ENCODE data around the gene MIPOL1.

The MIPOL1 gene

DNA sequence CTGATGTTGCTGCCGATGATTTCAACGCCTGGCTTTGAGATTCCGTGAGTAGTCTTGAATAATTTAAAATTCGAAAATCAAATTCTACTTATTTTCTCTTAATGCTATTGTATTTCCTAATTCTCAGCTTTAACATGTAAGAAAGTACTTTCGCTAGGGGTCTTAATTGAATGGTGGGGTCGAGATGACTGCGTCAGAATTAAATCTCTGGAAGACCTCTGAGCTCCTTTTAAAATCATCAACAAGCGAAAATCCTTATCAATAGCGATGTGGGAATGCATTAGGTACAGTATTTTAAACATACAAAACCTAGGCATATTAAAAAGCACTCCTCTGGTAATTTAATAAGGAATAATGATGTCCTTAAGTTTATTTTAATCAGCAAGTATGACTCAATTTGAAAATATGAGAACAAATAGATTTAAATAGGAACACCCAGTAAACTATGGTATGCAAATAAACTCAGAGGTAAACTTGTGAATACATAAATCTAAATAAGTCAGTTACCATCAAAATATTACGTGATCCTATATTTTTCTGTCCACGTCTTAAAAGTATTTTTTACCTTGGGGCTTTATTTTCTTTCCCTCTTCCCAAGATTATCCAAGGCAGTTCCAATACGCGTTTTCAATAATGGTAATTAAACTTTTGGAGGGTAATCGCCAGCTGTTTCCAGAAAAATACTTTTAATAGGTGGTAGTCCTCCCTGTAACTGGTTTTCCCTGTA lies 395.9 kb downstream of the MIPOL1 start:
- in situ Hi-C loops (cut with MboI; ENCODE audit: low sequenced_read_pairs) = no loop called here

DNA sequence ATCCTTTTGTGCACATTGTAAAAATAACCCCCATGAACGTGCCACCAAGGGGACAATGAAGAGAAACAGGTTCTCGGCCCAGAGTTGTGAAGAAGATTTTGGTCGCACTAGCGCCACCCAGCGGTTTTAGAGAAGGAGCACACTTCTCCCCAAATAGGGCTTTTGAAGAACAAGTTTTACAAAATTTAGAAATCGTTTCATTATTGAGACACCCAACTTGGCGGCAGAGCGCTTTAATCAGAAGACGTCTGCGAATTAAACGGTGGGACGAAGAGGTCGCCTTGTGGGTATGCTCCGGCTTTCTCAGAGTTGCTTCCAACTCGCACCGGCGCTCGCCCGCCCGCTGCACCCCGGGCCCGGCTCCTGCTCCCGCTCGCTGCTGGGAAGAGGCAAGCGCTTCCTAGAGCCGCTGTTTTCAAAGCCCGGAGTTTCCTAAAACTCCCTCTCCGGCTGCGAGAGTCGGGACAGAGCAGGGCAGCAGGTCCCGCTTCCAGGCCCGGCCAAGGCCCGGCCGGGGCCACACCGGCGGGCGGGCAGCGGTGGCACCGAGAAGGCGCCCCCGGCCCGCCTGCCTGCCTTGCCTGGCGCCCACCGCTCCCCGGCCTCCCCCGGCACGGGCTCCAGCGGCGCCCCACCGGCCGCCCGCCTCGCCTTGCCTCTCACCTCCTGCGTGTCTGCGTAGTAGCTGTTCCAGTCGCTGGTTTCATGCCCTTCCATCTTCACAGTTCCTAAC lies 396.7 kb downstream of the MIPOL1 start:
- in situ Hi-C loops (cut with MboI; ENCODE audit: low sequenced_read_pairs) = no loop called here

DNA sequence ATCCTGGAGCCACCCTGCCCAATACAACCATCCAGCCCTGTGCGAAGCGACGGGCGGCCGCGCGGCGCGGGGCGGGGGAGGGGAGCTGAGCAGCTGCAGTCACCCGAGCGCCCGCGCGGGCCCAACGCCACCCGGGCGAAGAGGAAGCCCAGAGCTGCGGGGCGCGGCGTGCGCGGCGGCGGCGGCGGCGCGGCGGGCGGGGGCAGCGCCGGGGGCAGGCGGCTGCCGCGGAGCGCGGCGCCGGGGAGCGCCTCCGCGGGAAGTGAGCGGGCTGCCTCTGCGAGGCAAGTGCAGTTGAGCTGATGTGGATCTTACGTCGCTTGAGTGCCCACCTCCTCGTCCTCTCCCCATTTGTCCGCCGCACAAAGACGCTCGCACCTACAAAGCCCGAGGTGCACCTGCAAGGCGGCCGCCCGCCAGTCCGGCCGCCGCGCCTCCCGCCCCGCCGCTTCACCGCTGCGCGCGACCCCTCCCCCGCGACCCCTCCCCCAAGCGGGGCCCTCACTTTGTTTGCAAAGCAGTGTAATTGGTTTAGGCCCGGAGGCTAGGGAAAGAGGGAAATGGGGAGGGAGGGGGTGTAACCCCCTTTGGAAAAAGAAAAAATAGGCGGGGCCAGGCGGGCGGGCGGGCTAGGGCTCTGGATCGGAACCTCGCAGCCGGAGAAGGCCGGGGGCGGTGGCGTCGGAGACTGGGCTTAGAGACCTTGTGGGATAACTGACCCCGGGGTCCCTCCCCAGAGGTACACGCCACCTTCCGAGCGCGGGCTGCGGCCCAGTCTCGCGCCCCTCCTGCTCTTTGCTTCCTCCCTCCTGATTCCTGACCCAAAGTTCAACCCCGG lies 397.5 kb downstream of the MIPOL1 start, which contains the start of the genes FOXA1 and TTC6:
TSS of gene FOXA1 (minus strand) at position 279 of the 838 bp plus-strand sequence. CDS start at position 2, 277 bp downstream.
TSS of gene TTC6 (plus strand) at position 659 of the 838 bp plus-strand sequence. CDS start 26,436 bp downstream, outside the sequence.
- in situ Hi-C loops (cut with MboI; ENCODE audit: low sequenced_read_pairs) = no loop called here

DNA sequence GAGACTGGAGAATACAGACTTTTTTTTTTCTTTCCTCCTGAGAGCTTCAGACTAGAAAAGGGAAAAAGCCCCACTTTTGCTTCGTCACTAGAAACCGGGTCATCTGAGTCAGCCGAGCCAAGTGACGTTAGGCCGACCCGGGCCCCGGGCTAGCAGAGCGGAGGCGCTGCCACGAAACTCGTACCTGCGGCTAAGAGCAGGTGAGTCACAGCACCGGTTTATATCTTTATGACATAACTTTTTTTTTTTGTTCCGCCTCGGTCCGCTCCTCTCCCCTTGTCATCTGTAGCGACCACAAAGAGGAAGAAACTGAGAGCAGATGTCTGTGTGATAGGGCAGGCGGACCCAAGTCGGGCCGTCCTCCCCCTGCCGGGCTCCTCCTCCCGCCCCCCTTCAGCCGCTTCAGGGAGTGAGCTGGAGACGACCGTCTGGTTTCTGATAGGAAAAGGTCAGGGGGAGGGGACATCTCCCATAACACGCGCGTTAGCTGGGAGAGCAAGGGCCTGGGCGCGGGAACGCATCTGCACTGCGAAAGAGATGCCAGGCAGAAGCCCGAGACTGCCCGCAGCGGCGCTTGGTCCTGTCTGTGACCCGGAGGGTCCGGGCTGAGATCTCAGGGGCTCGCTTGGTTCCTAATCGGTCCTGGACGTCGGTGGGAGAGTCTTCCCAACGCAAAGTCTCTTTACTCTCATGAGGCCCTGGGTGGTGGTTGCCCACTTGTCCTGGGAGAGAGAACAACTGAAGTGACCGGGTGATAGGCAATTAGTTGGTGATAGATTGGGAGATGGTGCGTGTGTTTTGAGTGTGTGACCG lies 398.3 kb downstream of the MIPOL1 start:
- in situ Hi-C loops (cut with MboI; ENCODE audit: low sequenced_read_pairs) = no loop called here

DNA sequence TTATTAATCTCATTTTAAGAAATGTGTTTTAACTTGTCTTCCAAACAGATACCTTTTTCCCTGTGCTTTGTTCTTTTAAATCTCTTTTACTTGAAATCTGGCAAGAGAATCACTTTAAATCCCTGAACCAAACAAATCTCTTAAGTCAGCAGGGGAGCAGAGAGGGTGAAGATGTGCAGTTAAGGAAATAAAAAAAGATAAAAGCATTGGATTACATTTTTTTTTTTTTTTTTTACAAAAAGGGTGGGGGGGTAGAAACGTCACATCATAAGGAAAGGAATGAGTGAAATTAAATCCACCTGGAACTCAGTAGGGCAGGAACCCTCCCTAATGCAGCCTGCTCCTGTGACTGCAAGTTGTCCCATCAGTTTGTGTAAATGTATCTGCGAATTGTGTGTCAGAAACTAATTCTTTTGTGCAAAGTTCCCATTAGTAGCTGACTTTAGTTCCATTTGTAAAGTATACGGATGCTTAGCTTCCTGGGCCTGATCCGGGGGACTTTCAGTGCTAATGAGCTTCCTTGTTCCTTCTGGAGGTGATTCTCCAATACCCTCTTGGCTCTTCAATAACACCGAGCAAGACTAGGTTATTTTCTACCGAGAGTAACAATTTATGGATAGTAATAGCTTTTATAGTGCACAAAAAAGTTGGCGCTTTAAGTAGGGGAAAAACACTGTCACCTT lies 399.2 kb downstream of the MIPOL1 start:
- in situ Hi-C loops (cut with MboI; ENCODE audit: low sequenced_read_pairs) = no loop called here

DNA sequence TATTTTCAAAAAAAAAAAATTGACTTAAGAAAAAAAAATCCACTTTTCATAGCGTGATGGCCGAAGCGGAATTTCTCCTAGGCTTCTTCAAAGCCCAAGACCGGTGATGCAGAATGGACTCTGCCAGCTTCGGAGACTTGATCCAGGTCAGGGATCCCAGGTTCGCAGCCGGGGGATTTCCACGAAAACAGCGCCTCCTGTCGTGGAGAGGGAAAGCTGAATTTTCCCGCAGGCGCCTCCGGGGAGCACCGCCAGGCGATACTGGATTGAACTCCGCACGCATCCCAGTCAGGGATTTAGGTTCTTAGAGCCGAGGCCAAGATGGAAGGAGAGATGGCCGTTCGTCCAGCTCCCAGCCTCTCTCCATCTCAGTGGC lies 399.8 kb downstream of the MIPOL1 start:
- in situ Hi-C loops (cut with MboI; ENCODE audit: low sequenced_read_pairs) = no loop called here

DNA sequence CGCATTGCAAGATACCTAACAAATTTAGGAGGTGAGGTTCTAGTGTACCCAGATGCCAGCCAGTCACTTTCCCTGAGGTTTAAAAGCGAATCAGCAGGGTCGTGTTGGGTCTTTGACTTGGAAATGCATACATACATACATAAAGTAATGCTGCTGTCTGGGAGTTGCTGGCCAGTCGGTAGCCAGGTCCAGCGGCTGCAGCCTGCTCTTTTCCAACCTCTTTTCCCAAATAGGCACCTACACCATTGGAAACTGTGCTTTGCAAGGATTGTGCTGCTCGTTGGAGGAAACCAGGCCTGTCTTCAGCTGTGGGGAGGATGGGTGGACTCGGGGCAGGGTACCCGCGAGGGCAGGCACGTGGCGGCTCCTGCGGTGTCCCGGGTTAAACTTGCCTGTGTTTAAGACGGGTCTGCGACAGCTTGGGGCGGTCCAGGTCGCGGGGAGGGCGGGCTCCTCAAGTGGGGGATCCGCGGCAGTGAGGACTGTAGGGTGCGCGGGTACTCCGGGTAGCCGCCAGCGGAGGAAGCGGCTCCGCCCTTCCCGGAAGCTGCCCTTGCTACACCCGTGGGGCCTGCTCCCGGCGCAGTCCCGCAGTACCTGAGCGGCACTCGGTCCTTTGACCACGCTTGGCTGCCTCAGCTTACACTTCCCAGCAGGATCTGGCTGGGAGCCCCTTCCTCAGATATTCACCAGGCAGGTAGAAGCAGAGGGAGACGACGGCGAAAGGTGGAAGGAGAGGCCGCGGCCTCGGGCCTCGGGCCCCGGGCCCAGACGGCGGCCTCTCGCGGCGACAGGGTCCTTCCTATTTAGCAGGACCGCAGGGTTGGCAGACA lies 400.4 kb downstream of the MIPOL1 start:
- in situ Hi-C loops (cut with MboI; ENCODE audit: low sequenced_read_pairs) = no loop called here

DNA sequence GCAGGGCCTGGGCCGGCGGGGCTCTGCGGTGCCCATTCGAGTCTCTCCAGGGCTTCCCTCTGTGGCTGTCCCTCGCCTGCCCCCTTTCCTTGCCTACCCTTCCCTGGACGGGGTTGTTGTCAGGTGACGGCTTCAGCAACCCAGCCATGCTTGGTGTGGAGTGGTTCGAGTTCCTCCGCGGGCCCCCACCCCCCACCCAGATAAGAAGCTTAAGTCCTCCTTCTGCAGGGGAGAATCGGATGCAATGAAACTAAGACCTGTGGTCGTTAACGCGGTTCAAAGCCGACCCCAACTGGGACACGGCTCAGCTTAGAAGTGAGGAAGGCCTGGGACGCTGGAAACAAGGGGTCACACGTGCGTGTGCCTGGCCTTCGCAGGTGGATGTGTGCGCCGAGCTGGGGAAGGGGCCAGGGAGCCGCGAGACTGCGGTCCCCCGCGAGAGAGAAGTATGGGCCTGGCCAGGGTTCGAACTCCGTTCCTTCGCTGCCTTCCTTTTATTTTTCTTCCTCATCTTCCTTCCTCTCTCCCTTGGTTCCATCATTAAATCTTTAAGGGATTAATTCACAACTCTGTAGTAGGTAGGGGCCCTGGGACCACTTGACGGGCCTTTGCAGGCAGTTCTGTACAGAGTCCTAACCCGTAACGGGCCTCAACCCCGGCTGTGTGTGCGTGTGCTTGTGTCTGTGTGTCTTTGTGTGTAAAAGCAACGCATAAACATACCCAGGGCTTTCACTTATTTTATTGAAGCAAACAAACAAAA lies 401.2 kb downstream of the MIPOL1 start:
- in situ Hi-C loops (cut with MboI; ENCODE audit: low sequenced_read_pairs) = no loop called here

DNA sequence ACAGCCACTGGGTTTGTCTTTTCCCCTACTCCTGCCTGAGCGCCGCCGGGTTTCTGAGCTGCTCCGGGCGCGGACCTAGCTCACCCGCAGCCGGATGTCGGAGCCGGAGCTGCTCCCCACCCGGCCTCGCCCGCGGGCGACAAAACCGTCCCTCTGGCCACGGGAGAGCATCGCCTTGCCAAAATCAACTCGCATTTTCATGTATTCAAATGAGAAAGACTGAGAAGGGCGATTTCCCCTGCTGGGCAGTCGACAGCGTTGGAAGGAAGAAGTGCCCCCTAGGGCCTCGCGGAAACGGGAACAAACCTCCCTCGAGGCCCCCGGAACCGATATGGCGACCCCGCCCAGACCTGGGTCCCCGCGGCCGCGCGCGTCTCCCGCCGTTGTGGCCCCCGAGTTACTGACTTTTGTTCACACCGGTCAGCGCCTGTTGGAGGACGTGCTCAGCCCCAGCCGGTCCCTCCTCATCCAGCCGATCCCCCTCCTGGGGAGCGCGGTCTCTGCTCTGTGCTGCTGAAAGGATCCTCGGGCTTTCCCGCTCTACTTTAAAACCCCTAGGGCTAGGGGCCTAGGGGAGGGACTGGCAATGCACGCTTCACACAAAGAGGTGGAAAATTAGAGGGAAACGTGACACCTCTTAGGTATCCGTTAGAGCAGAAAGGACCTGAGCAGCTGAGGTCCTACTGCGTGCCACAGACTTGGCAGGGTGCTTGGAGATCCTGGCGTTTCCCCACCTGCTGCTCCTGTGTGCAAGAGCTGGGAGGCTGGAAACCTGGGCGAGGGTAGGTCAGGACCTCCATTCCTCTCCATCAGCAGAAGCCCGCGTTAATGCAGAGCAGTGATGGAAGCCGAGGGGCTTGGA lies 402.0 kb downstream of the MIPOL1 start:
- in situ Hi-C loops (cut with MboI; ENCODE audit: low sequenced_read_pairs) = no loop called here

DNA sequence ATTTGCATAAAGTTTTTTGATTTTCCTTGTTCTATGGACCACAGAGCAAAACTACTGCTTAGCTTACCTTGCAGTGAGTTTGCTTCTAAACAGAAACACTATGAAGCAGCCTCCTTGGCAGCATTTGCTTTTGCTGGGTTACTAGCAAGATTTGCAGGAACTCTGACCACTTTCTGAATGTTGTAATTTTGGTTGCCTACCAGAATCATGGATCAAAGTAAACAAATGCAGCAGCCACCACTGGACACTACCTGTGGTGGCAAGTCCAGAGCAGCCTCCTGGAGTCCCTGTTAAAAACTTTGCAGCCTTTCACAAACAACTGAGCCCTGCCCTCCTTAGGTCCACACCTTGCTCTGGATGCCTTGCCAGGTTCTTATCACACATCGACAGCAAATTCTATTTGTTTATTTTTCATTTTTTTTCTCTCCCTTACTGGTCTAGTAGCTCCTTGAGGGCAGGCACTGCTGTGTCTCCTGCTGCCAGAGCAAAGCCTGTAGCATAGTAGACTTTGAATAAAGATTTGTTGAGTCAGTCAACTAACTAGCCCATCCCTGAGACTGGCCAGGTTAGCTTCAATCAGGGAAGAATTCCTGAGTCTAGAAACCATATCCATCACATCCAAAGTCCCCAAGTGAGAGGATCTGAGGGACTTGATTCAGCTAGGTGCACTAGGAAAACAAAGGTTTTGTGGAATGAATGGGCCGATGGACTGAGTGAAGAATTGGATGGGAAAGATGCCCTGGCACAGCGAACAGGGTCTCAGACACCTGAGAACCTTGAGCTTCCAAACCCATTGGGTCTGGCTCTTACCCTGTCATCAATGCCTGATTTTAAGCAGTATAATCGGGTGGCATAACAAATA lies 403.4 kb downstream of the MIPOL1 start:
- in situ Hi-C loops (cut with MboI; ENCODE audit: low sequenced_read_pairs) = no loop called here

DNA sequence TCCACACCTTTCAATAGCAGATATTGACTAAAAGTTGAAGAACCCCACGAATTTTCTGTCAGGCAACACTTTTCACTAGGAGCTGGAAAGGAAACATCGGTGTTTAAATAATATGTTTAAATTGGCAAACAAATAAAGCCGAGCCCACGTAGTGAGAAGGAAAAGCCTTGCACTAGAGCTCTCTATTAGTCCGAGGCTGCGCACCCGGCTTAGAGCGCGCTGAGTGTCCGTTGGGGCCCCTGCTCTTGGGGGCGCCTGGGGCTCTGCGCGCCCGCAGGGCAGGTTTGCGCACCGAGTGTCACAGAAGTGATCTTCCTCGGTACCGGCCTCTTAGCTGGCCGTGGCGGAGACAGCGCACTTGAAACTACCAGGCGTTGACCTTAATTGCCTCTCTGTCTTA lies 404.1 kb downstream of the MIPOL1 start:
- in situ Hi-C loops (cut with MboI; ENCODE audit: low sequenced_read_pairs) = no loop called here

Measured in HL-60/S4 treated with phorbol 12-myristate 13-acetate at 8.2 ng/mL for 4 days and 3 days (cell line).